Kidney glomerular epithelial cell (primary cell): ENCODE results near the gene CRIP1.

Source experiments
- DNase-seq: peaks from one replicate; lab custom pipeline; 2025; lab: John Stamatoyannopoulos, UW

The CRIP1 gene

GRCh38 chr14:105450864-105451720 lies 35.6 kb upstream of the CRIP1 start:
- no peak for DNase-seq

DNA sequence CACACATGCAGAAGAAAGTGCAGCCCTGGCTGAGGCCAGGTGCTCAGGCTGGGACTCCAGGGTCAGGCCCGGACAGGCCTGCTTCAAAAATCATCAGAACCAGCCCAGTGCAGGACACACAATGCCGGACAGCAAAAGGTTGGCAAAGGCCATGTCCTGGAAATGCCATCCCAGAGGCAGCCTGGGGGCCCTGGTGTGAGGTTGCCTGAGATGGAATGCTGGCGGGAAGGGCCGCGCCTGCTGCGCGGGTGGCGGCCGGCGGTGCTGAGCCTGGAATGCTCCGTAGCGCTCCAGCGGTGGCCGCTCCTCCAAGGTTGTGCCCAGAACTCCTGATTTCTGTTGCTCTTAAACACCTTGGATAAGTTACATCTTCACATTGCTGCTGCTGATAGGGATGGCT lies 33.7 kb upstream of the CRIP1 start:
- no peak for DNase-seq

DNA sequence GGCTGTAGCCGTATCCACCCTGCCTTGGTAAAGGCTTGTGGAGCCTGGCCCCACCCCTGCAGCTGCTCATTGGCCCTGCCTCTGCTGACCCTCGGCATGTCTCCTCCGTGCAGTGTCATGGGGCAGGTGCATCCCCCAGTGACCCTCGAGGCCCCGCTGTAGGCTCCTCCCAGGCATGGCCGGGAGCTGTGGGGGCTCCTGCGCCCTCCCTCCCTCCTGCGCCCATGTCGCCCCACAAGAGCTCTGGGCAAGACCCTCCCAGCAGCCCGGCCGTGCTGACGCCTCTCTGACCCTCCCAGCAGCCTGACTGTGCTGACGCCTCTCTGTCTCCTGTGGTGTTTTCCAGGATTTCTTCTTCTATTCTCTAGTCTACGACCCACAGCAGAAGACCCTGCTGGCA lies 32.8 kb upstream of the CRIP1 start:
- no peak for DNase-seq

- no peak for DNase-seq
Measured at GRCh38 chr14:105455086-105455640, 31.5 kb upstream of the CRIP1 start.

GRCh38 chr14:105455766-105456660 lies 30.7 kb upstream of the CRIP1 start:
- no peak for DNase-seq

DNA sequence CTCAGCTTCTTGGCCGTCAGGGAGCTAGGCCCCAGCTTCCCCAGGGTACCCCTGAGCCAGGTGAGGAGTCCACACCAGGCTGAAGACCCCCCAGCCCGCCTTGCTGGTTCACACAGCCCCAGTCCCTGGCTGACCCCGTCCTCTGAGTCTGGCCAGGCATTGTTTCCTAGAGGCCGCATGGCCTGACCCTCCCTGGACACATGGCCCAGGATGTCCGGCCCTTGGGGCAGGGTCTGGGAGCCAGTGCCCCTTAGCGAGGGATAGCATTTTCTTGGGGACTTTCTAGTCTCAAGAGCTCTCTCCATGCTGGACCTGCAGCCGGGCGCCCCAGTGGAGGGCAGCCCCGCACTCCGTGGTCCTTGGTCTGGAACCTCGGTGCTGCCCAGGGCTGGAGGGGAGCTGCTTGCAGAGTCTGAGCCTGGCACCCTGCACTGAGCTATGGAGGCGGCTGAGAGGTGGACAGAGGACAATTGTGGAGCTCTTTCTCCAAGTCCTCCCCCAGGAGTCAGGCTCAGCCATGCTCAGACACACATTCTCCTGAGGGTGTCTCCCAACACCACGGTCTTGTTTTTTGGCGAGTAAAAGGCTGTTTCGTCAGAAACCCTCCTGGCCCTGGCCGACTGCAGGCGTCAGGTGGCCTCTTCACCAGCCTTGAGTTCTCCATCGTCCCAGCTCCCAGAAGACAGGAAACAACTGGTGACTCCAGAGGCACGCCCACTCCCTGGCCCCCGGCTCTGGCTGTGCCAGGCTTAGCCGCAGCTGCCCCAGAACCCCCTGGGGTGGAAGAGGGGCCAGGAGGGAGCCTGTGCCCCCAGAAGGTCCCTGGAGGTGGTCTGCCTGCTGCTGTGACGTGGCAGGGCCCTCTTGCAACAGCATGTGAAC lies 29.7 kb upstream of the CRIP1 start:
- no peak for DNase-seq

GRCh38 chr14:105458010-105458409 lies 28.7 kb upstream of the CRIP1 start:
- no peak for DNase-seq

DNA sequence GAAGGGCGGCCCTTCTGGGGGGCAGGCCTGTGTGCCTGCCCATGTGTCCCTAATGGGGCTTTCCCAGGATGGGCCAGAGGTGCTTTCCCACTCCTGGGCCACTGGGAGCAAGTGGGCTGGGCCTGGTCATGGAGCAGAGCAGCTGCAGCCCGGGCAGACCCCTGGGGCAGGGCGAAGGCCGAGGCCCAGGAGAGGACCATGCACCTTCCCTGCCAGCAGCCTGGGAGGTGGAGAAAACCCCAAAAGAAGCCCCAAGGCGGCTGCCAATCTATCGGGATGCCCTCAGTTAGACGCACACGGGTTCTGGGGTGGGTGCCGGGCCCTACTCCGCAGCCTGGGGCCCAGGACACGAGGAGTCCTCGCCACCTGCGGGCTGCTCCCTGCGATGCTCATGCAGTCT lies 28.1 kb upstream of the CRIP1 start:
- DNase-seq = no peak

GRCh38 chr14:105460116-105460515 lies 26.6 kb upstream of the CRIP1 start:
- DNase-seq = no peak

- no peak for DNase-seq
Measured at GRCh38 chr14:105460616-105461015, 26.1 kb upstream of the CRIP1 start.

DNA sequence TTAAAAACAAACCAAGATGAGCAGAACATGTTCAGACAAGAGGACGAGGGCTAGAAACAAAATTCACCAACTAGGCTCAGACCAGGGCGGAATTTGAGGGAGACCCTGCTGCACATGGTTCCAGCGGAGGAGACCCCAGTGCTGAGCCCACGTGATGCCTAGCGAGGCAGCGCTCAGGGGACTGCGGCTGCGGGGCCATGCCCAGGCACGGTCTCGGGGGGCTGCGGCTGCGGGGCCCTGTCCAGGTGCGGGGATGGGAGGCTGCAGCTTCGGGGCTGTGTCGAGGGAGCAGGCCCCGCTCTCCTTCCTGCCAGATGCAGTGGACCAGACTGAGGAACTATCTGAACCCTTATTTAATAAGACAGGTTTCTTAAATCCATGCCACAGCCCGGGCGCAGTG lies 24.8 kb upstream of the CRIP1 start:
- DNase-seq = no peak

GRCh38 chr14:105464501-105464900 lies 22.2 kb upstream of the CRIP1 start:
- DNase-seq = no peak

GRCh38 chr14:105465209-105466031 lies 21.3 kb upstream of the CRIP1 start:
- DNase-seq = no peak

GRCh38 chr14:105466531-105467248 lies 20.0 kb upstream of the CRIP1 start:
- DNase-seq = no peak

- DNase-seq = no peak
Measured at GRCh38 chr14:105467249-105467941, 19.3 kb upstream of the CRIP1 start.

DNA sequence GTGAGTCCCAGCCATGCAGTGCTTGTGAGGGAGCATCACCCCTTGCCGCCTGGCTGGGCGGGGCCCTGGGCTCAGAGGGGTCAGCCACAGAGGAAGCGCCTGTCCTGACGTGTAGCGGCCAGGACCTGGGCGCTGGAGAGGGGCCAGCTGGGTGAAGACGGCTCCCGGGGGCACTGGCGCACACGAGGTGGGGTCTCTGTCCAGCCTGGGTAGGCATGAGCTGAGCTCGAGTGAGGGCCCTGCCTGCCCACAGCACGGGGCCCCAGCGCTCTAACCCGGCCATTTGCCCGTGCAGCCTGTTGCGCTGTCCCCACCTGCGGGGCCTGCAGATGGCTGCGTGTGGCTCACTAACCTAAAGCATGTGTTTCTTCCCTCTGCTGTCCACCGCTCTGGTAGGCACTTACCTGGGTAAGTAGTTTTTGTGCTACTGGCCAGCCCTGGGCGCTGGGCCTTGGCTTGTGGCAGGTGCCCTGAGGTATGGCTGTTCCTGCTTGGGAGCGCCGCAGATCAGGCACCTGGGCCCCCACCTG lies 18.7 kb upstream of the CRIP1 start:
- DNase-seq = no peak

DNA sequence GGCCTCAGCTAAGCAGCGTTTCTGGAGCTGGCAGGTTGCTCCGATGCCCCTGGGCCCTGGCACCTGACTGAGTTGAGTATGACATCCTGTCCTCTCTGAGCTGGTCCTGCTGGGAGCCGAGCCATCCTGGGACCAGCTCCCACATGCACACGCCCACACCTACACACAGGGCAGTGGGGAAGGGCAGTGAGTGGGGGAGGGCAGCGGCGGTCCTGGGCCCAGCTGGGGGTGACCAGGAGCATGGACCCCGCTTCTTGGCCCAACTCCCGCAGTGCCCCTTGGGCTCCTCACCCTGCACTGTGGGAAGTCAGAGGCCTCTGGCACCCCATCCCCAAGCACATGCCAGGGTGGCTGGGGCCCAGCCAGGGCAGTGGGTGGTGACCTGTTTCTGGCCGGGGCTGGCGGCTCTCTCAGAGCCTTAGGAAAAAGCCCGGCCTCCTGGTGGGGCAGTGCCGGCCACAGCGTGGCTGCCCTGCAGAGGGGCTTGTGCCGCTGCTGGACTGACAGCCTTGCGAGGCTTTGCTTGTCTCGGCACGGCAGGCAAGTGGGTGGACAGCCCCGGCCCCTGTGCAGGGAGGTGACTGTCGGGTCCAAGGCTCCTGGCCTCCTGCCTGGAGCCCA lies 18.0 kb upstream of the CRIP1 start:
- no peak for DNase-seq

GRCh38 chr14:105469456-105470349 lies 17.0 kb upstream of the CRIP1 start:
- DNase-seq = no peak
